Gastroesophageal sphincter (tissue), 3 donors: Measurements from ENCODE around the gene OMA1.

Experiments used
- CTCF ChIP-seq, 4 experiments: fragments of 200-600 bp in 2 of 4; fragments of 450-650 bp in 2 of 4; sonication (generic) in 1 of 4; IDR thresholded peaks; one replicate each; pipeline ENCODE4 v1.5.1; 2017 to 2019; ENCODE audit warnings: antibody characterized with exemption in 4 of 4, mild to moderate bottlenecking in 2 of 4, moderate library complexity in 2 of 4
- POLR2A ChIP-seq, 2 donors: fragments of 450-650 bp; IDR thresholded peaks; one replicate each; pipeline ENCODE4 v1.6.1; 2017; ENCODE audit warnings: antibody characterized with exemption in 2 of 2, mild to moderate bottlenecking in 2 of 2, moderate library complexity in 1 of 2

GRCh38 chr1:58468612-58469011, 77.9 kb downstream of the OMA1 start:
- TF ChIP-seq CTCF (IDR thresholded peaks at IDR 0.05) (no peak), POLR2A (IDR thresholded peaks at IDR 0.05) (no peak)
